Left lung (tissue), 10 donors: ENCODE data around the gene ASTN2. TPM values are rescaled to one million over a fixed set of nuclear protein-coding genes. Genes with fewer than 3 reads are reported as not detected.

Experiments used
- ATAC-seq: fragments of 200-7000 bp; cut with Tn5 transposase; one replicate; pipeline ENCODE4 v1.9.1; 2020; ENCODE audit warnings: moderate library complexity
- DNase-seq, 4 donors: peaks; one replicate each; pipeline ENCODE4 v3.0.0-alpha.2; 2013 to 2020
- H3K27ac ChIP-seq, 2 donors: fragments of 200-600 bp; sonication (generic) in 1 of 2; one replicate each; pipeline versions ENCODE4 v1.5.0 to v1.8.0; 2020 to 2021
- H3K27me3 ChIP-seq, 2 donors: fragments of 200-600 bp; sonication (generic) in 1 of 2; one replicate each; pipeline versions ENCODE4 v1.5.0 to v1.8.0; 2020 to 2021
- H3K36me3 ChIP-seq, 2 donors: fragments of 200-600 bp; sonication (generic) in 1 of 2; one replicate each; pipeline versions ENCODE4 v1.5.0 to v1.8.0; 2020 to 2021
- H3K4me1 ChIP-seq, 2 donors: fragments of 200-600 bp; one replicate each; pipeline ENCODE4 v1.8.0; 2021
- H3K4me3 ChIP-seq, 2 donors: fragments of 200-600 bp; sonication (generic) in 1 of 2; one replicate each; pipeline versions ENCODE4 v1.5.0 to v1.8.0; 2020 to 2021; ENCODE audit warnings: mild to moderate bottlenecking in 1 of 2
- H3K9me3 ChIP-seq, 2 donors: fragments of 200-600 bp; sonication (generic) in 1 of 2; one replicate each; pipeline versions ENCODE4 v1.5.0 to v1.8.0; 2020 to 2021
- intact Hi-C, 2 donors: fragments of 100-400 bp; cut with DNase I; formaldehyde crosslinking; loops; one replicate each; pipeline versions ENCODE4 v1.11.2 to v1.14.2; 2022
- polyA plus RNA-seq, 6 donors: library from polyadenylated mRNA; unstranded; fragments of 120-200 nt; gene quantifications; one replicate each; pipeline ENCODE4 v1.2.1, GENCODE V29; 2013; ENCODE audit not compliant: insufficient read length in 6 of 6
- total RNA-seq, 2 donors: library from RNA; stranded (reverse); fragmentation: NEBNext Ultra II Directional; extraction: Animal tissue kit (Norgen Biotek cat#: 25700); gene quantifications; one replicate each; pipeline ENCODE4 v1.2.1, GENCODE V29; 2021
- TF ChIP-seq, protein P1 (sequence below), 2 donors: fragments of 200-600 bp; sonication (generic) in 1 of 2; IDR thresholded peaks; one replicate each; pipeline versions ENCODE4 v1.5.0 to v1.8.0; 2021; ENCODE audit warnings: antibody characterized with exemption in 2 of 2
- donor health status: DM: no; HTN: yes; CAD: no.
- donor health status: DM: no; HTN: no; CAD: no.

ASTN2 gene
- total and polyA plus RNA-seq, 8 donors = 3.1 to 5.5 (median 4.5) TPM

DNA sequence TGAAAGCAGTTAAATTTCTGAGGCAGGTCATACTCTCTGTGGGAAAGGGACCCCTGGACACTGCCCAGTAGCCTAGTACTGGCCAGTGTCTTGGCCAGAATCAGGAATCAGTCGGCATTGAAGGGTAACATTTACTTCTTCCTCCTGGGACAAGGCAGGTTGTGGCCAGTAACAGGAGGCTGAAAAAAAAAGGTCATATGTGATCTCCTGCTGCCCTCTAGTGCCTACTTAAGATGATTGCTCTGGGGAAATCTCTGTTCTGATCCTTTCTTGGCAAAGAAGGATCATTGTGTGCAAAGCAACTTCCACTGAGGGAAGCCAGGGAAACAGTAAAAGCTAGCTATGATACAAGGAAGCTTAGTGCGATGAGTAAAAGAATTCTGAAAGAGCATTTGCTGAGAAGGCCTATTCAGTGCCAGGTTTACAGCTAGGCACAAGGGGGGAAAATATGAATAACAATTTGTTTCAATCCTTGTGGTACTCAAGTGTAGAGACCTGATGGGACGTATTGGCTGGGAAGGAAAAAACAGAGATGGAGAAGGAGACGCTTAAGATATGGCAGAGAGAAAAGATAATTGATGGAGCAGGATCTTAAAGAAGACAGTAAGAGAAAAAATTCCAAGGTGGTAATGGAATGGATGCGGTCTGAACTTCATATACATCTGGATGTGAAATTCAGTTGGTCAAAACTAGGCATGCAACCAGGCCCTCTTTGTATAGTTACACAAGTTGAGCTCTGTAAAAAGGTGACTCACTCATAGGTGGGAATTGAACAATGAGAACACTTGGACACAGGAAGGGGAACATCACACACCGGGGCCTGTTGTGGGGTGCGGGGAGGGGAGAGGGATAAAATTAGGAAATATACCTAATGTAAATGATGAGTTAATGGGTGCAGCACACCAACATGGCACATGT lies 753.6 kb downstream of the ASTN2 start:
- intact Hi-C loops = no loop called here
- TF ChIP-seq, protein P1, sequence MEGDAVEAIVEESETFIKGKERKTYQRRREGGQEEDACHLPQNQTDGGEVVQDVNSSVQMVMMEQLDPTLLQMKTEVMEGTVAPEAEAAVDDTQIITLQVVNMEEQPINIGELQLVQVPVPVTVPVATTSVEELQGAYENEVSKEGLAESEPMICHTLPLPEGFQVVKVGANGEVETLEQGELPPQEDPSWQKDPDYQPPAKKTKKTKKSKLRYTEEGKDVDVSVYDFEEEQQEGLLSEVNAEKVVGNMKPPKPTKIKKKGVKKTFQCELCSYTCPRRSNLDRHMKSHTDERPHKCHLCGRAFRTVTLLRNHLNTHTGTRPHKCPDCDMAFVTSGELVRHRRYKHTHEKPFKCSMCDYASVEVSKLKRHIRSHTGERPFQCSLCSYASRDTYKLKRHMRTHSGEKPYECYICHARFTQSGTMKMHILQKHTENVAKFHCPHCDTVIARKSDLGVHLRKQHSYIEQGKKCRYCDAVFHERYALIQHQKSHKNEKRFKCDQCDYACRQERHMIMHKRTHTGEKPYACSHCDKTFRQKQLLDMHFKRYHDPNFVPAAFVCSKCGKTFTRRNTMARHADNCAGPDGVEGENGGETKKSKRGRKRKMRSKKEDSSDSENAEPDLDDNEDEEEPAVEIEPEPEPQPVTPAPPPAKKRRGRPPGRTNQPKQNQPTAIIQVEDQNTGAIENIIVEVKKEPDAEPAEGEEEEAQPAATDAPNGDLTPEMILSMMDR (IDR thresholded peaks at IDR 0.05) = peak; percentile 52 to 56
- Histone ChIP-seq H3K36me3 (no peaks in the 10 kb centered on the region), H3K4me1 (peaks cover 0 to 6% of the 10 kb centered on the region in 2 donors), H3K27ac (no peak overlapping the region), H3K4me3 (no peak overlapping the region), H3K9me3 (no peaks in the 10 kb centered on the region), H3K27me3 (no peaks in the 10 kb centered on the region)
- peak; percentile 94 for ATAC-seq
- peak in 2 of 4 donors; percentile 70 to 82 for DNase-seq

DNA sequence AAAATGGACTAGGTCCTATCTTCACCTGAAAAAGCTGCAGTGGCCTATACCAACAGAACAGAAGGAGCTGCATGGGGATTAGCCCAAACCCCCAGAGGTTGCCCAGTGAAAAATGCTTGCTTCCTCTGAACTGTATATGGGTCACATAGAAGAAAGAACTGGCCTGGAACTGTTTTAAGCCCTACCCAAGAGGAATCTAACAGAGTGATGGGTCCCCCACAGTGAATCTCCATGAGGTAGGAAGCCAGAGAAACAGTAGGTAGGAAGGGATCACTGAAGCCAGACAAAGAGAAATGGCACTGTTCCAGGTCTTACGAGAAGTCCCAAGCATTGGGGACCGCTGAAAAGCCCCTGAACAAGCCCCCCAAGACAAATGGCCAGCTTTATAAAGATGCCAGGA lies 756.6 kb downstream of the ASTN2 start:
- Histone ChIP-seq H3K4me3 (no peak overlapping the region), H3K36me3 (no peaks in the 10 kb centered on the region), H3K27ac (no peak overlapping the region), H3K9me3 (no peaks in the 10 kb centered on the region), H3K4me1 (peaks cover 0 to 6% of the 10 kb centered on the region in 2 donors), H3K27me3 (no peaks in the 10 kb centered on the region)
- ATAC-seq = no peak
- no peak for DNase-seq
- intact Hi-C loops = loop anchor here in 1 of 2 donors (10.0 kb wide), 1 partner anchor 1063 kb away; no protein-coding TSS in a partner anchor
- TF ChIP-seq, protein P1 (IDR thresholded peaks at IDR 0.05) = no peak

DNA sequence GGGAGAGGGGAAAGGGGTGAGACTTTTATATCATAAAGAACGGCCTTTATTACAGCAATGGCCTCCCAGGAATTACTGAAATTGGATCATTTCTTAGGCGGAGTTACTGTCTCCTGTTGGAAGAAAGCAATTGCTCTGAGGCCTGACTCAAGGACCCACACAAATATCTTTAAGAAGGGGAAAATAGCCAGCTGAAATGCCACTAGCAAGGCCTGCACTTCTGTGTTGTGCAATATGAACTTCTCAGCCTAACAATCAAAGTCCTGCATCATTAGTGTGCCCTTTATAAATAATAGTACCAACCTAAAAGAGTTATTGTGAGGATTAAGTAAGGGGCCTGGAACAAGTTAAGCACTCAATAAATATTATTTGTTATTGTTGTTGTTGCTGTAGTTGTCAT lies 757.9 kb downstream of the ASTN2 start:
- H3K36me3 ChIP-seq = no peaks in the 10 kb centered on the region
- H3K27ac ChIP-seq = no peak overlapping the region
- intact Hi-C loops = loop anchor here in 1 of 2 donors (10.0 kb wide), 1 partner anchor 1062 kb away; no protein-coding TSS in a partner anchor
- H3K27me3 ChIP-seq = no peaks in the 10 kb centered on the region
- DNase-seq (no peak), ATAC-seq (peak; percentile 47)
- peaks cover 0 to 5% of the 10 kb centered on the region in 2 donors for H3K4me1 ChIP-seq
- no peak overlapping the region for H3K4me3 ChIP-seq
- H3K9me3 ChIP-seq = no peaks in the 10 kb centered on the region
- TF ChIP-seq, protein P1 (IDR thresholded peaks at IDR 0.05) = no peak

DNA sequence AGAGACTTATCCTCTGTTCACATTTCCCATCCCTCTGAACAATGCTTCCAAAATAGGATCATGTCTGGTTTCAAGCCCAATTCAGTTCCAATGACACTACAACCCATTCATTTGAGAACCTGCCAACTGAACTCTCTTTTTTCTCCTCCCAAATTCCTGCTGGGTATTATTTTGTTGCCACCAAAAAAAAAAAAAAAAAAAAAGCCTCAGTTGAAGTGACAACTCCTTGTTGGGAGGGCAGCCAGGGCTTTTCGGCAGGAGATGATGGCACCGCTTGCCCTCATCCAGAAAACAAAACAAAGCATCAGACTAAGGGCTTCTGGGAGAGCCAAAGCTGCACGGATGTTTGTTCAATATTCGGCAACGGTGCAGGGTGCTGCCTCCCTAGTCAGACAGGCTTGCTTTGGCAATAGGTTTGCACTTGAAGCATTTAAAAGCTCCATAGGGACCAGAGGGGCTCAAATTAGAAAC lies 758.3 kb downstream of the ASTN2 start:
- Histone ChIP-seq H3K36me3 (no peaks in the 10 kb centered on the region), H3K27ac (no peak overlapping the region), H3K4me1 (peaks cover 0 to 5% of the 10 kb centered on the region in 2 donors), H3K9me3 (no peaks in the 10 kb centered on the region), H3K4me3 (no peak overlapping the region), H3K27me3 (no peaks in the 10 kb centered on the region)
- ATAC-seq = no peak
- intact Hi-C loops = loop anchor here in 1 of 2 donors (10.0 kb wide), 1 partner anchor 1062 kb away; no protein-coding TSS in a partner anchor
- TF ChIP-seq, protein P1 (IDR thresholded peaks at IDR 0.05) = no peak
- no peak for DNase-seq

DNA sequence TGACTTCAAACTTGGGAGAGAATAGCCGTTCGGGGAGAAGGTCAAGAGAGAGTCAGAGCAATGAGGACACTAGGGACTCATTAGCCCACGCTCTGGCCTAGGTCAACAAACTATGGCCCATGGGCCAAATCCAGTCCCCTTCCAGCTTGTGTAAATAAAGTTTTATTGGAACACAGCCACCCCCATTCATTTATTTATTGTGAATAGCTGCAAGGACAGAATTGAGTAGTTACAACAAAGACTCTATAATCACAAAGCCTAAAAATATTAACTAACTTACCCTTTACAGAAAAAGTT lies 760.9 kb downstream of the ASTN2 start:
- Histone ChIP-seq H3K9me3 (no peaks in the 10 kb centered on the region), H3K36me3 (no peaks in the 10 kb centered on the region), H3K4me3 (no peak overlapping the region), H3K27ac (no peak overlapping the region), H3K27me3 (no peaks in the 10 kb centered on the region), H3K4me1 (peaks cover 0 to 5% of the 10 kb centered on the region in 2 donors)
- intact Hi-C loops = loop anchor here in 1 of 2 donors (10.0 kb wide), 1 partner anchor 1059 kb away; no protein-coding TSS in a partner anchor
- TF ChIP-seq, protein P1 (IDR thresholded peaks at IDR 0.05) = no peak
- ATAC-seq (no peak), DNase-seq (no peak)
